Keratinocyte (primary cell): ENCODE measurements around the gene INPP4B. TPM values are rescaled to one million over a fixed set of nuclear protein-coding genes. Genes with fewer than 3 reads are reported as not detected.
"Not testable (repeated sequence)": the region's sequence is repeated elsewhere in the genome, so short reads cannot be mapped to it uniquely, and the experiment has no call there.

ENCODE experiments used
- DNase-seq: peaks from one replicate; pipeline ENCODE4 v3.0.0-alpha.2; 2011; ENCODE audit warnings: low read depth, missing footprints, low spot score
- FAIRE-seq: peaks from 2 replicates; lab custom pipeline; 2011; peaks lifted over from hg19 to GRCh38; lab: Jason Lieb, UNC
- H2AFZ ChIP-seq: 2 replicates; pipeline ENCODE4 v1.6.0; 2012; ENCODE audit warnings: low read length, control low read depth, inconsistent platforms; ENCODE audit not compliant: control insufficient read depth
- H3K27ac ChIP-seq: 2 replicates; pipeline ENCODE4 v1.5.1; 2011; ENCODE audit warnings: low read length; ENCODE audit not compliant: control insufficient read depth, insufficient read depth
- H3K27me3 ChIP-seq: 3 replicates; pipeline ENCODE4 v1.6.0; 2011; ENCODE audit warnings: low read length; ENCODE audit not compliant: control insufficient read depth, insufficient read depth; ENCODE audit errors: extremely low read depth
- H3K36me3 ChIP-seq, 2 experiments: 2 replicates in 1 of 2; 3 replicates in 1 of 2; pipeline ENCODE4 v1.5.1; 2011; ENCODE audit warnings: low read length in 2 of 2, mild to moderate bottlenecking in 1 of 2; ENCODE audit not compliant: control insufficient read depth in 2 of 2, insufficient read depth in 2 of 2; ENCODE audit errors: extremely low read depth in 1 of 2
- H3K4me1 ChIP-seq: 3 replicates; pipeline ENCODE4 v1.5.1; 2011; ENCODE audit warnings: low read length; ENCODE audit not compliant: control insufficient read depth, insufficient read depth; ENCODE audit errors: extremely low read depth
- H3K4me2 ChIP-seq: 3 replicates; pipeline ENCODE4 v1.6.0; 2011; ENCODE audit warnings: low read depth, low read length; ENCODE audit not compliant: control insufficient read depth, insufficient read depth; ENCODE audit errors: extremely low read depth
- H3K4me3 ChIP-seq, 3 experiments: fragments of 200-600 bp in 1 of 3; sonication (generic) in 1 of 3; 2 replicates in 2 of 3; 3 replicates in 1 of 3; pipeline ENCODE4 v1.5.1; 2011 to 2016; ENCODE audit warnings: low read length in 3 of 3, mild to moderate bottlenecking in 3 of 3, control low read depth in 2 of 3, inconsistent platforms in 1 of 3, low read depth in 1 of 3, mixed read lengths in 1 of 3, mixed run types in 1 of 3, moderate library complexity in 1 of 3; ENCODE audit not compliant: control insufficient read depth in 2 of 3, insufficient read depth in 2 of 3; ENCODE audit errors: extremely low read depth in 1 of 3
- H3K79me2 ChIP-seq: 2 replicates; pipeline ENCODE4 v1.6.0; 2012; ENCODE audit warnings: low read length; ENCODE audit not compliant: control insufficient read depth, insufficient read depth
- H3K9ac ChIP-seq: 3 replicates; pipeline ENCODE4 v1.6.0; 2011; ENCODE audit warnings: low read length; ENCODE audit not compliant: control insufficient read depth, insufficient read depth; ENCODE audit errors: extremely low read depth
- H3K9me1 ChIP-seq: 3 replicates; pipeline ENCODE4 v1.6.0; 2011; ENCODE audit warnings: low read length; ENCODE audit not compliant: control insufficient read depth, insufficient read depth; ENCODE audit errors: extremely low read depth
- H3K9me3 ChIP-seq: 2 replicates; pipeline ENCODE4 v1.5.1; 2012; ENCODE audit warnings: low read depth, low read length; ENCODE audit not compliant: control insufficient read depth
- H4K20me1 ChIP-seq: 3 replicates; pipeline ENCODE4 v1.6.0; 2011; ENCODE audit warnings: low read length; ENCODE audit not compliant: control insufficient read depth, insufficient read depth; ENCODE audit errors: extremely low read depth
- EZH2 ChIP-seq: IDR thresholded peaks from one replicate; pipeline ENCODE4 v1.6.1; 2012; ENCODE audit warnings: inconsistent platforms, mild to moderate bottlenecking, low read length, moderate library complexity
- dilution Hi-C: fragments of 300-500 bp; cut with MboI; formaldehyde crosslinking; loops from one replicate; pipeline ENCODE4 v1.7.0; 2020; ENCODE audit warnings: low sequenced_read_pairs; ENCODE audit not compliant: extremely low pct_ligation_motif_present
- polyA plus RNA-seq, 5 experiments: library from polyadenylated mRNA; depleted of rRNA in 3 of 5; stranded (reverse) in 3 of 5; stranded (forward) in 1 of 5; unstranded in 1 of 5; fragments of >200 nt; gene quantifications; 1 replicate in 1 of 5; 2 replicates in 3 of 5; 3 replicates in 1 of 5; pipeline versions ENCODE4 v1.2.1 to v1.2.3, GENCODE V29; 2011 to 2012; ENCODE audit warnings: missing spikeins in 2 of 5, low read depth in 1 of 5, low replicate concordance in 1 of 5
- TF ChIP-seq, protein P1 (sequence below), 3 experiments: IDR thresholded peaks in 1 of 3; conservative IDR thresholded peaks in 1 of 3; optimal IDR thresholded peaks in 1 of 3; 2 replicates in 2 of 3; 3 replicates in 1 of 3; pipeline versions ENCODE3 to v1.5.1; 2011; ENCODE audit warnings: low read length in 3 of 3, mild to moderate bottlenecking in 3 of 3, moderate library complexity in 2 of 3, control low read depth in 1 of 3, inconsistent platforms in 1 of 3; ENCODE audit not compliant: insufficient read depth in 2 of 3; ENCODE audit errors: extremely low read depth in 1 of 3

The INPP4B gene
- polyA plus RNA-seq, 1 donor (not counting 4 experiments of a cell fraction or from before 2014, with no cell fraction given) = 50.2 TPM

DNA sequence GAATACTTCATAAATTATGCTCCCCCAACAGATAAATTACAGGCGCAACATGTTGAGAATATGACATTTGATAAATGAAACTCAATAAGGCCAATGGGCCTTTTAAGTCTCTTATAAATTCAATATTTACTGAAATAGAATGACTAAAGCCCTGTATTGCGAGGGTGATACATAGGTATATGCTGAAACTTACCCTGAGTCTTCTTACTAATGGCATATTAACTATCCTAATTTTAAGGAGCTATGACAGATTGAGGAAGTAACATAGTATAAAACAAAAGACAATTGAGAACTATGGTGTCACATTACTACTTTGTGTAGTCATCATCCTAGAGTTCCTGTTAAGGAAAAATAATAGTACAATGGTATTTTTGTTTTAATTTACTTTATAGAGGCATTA, 769.1 kb downstream of the INPP4B start:
- DNase-seq (no peak), FAIRE-seq (no peak)
- H3K79me2 ChIP-seq = no peaks in the 10 kb centered on the region
- no peak overlapping the region for H3K27ac ChIP-seq
- no peak overlapping the region for H3K4me2 ChIP-seq
- H3K9ac ChIP-seq = no peak overlapping the region
- H2AFZ ChIP-seq = no peak overlapping the region
- no peaks in the 10 kb centered on the region for H3K9me3 ChIP-seq
- dilution Hi-C loops = no loop called here
- no peaks in the 10 kb centered on the region for H3K27me3 ChIP-seq
- no peak for TF ChIP-seq EZH2
- TF ChIP-seq, protein P1, sequence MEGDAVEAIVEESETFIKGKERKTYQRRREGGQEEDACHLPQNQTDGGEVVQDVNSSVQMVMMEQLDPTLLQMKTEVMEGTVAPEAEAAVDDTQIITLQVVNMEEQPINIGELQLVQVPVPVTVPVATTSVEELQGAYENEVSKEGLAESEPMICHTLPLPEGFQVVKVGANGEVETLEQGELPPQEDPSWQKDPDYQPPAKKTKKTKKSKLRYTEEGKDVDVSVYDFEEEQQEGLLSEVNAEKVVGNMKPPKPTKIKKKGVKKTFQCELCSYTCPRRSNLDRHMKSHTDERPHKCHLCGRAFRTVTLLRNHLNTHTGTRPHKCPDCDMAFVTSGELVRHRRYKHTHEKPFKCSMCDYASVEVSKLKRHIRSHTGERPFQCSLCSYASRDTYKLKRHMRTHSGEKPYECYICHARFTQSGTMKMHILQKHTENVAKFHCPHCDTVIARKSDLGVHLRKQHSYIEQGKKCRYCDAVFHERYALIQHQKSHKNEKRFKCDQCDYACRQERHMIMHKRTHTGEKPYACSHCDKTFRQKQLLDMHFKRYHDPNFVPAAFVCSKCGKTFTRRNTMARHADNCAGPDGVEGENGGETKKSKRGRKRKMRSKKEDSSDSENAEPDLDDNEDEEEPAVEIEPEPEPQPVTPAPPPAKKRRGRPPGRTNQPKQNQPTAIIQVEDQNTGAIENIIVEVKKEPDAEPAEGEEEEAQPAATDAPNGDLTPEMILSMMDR (optimal IDR thresholded peaks at IDR 0.05 in 1 of 3, IDR thresholded peaks at IDR 0.05 in 1 of 3, conservative IDR thresholded peaks at IDR 0.05 in 1 of 3; ENCODE audit: extremely low read depth in 1 of 3, insufficient read depth in 2 of 3, low read length in 3 of 3) = no peak
- H3K36me3 ChIP-seq = peaks cover 0 to 9% of the 10 kb centered on the region in 2 experiments
- H3K9me1 ChIP-seq = no peaks in the 10 kb centered on the region
- no peaks in the 10 kb centered on the region for H4K20me1 ChIP-seq
- no peaks in the 10 kb centered on the region for H3K4me1 ChIP-seq
- no peak overlapping the region for H3K4me3 ChIP-seq

DNA sequence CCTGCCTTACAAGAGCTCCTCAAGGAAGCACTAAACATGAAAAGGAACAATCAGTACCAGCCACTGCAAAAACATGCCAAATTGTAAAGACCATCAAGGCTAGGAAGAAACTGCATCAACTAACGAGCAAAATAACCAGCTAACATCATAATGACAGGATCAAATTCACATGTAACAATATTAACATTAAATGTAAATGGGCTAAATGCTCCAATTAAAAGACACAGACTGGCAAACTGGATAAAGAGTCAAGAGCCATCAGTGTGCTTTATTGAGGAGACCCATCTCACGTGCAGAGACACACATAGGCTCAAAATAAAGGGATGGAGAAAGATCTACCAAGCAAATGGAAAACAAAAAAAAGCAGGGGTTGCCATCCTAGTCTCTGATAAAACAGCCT, 777.8 kb downstream of the INPP4B start:
- H3K9me1 ChIP-seq, H2AFZ ChIP-seq, H3K9ac ChIP-seq, DNase-seq, H3K4me2 ChIP-seq, FAIRE-seq, H3K4me3 ChIP-seq, H3K9me3 ChIP-seq, dilution Hi-C loops, H3K27ac ChIP-seq, H3K4me1 ChIP-seq, H3K79me2 ChIP-seq, H3K36me3 ChIP-seq, H4K20me1 ChIP-seq, H3K27me3 ChIP-seq: not testable (repeated sequence)

DNA sequence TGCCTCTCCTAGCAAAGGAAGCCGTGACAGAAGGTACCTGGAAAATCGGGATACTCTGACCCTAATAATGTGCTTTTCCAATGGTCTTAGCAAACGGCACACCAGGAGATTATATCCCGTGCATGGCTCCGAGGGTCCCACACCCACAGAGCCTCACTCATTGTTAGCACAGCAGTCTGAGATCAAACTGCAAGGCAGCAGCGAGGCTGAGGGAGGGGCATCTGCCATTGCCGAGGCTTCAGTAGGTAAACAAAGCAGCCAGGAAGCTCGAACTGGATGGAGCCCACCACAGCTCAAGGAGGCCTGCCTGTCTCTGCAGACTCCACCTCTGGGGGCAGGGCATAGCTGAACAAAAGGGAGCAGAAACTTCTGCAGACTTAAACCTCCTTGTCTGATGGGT, 779.5 kb downstream of the INPP4B start:
- DNase-seq, H3K4me1 ChIP-seq, H3K79me2 ChIP-seq, H3K27me3 ChIP-seq, H2AFZ ChIP-seq, H3K27ac ChIP-seq, H4K20me1 ChIP-seq, H3K9ac ChIP-seq, FAIRE-seq, H3K36me3 ChIP-seq, dilution Hi-C loops, H3K9me3 ChIP-seq, H3K4me2 ChIP-seq, H3K9me1 ChIP-seq, H3K4me3 ChIP-seq: not testable (repeated sequence)
